Heart left ventricle (tissue), 13 donors: ENCODE data around the gene CD81.
A peak's percentile ranks its signal among the peaks of the same experiment; 100 is the strongest.

Source experiments
- POLR2A ChIP-seq, 2 donors: fragments of 450-650 bp; IDR thresholded peaks; one replicate each; pipeline ENCODE4 v1.6.1; 2017; ENCODE audit warnings: antibody characterized with exemption in 2 of 2, mild to moderate bottlenecking in 2 of 2, moderate library complexity in 2 of 2
- TF ChIP-seq, protein P1 (sequence below), 12 donors: fragments of 200-600 bp; sonication (generic) in 4 of 12; IDR thresholded peaks; one replicate each; pipeline versions ENCODE4 v1.5.0 to v1.8.0; 2018 to 2022; ENCODE audit warnings: antibody characterized with exemption in 12 of 12, mild to moderate bottlenecking in 5 of 12
- donor health status: ischemic (EF 13 %, LVEDD 7.1; RV severe dilation, severe dysfunction).
- donor health status: DM: no; HTN: yes; CAD: no.
- donor health status: DM: no; HTN: no; CAD: no.
- donor health status: ischemic (EF 25% LVEDD 6.9; RV normal size, moderate dysfunction).
- donor health status: ischemic (EF 25% LVEDD 5.7; RV mildly dilated, moderate dysfunction).
- donor health status: ischemic (EF 35%, LVEDD 5.7; RV mildly dilated, moderate dysfunction).
- donor health status: nonischemic (EF 11% LVEDD 7.7; RV severe dilation, severe dysfunction).
- donor health status: DM: yes; HTN: yes; CAD: no.
- donor health status: PGD.
- donor health status: ischemic (EF 29% LVEDD 5.4; RV normal size, mild dysfunction).
- donor health status: nonischemic (EF 23%, LVEDD 6.1; RV moderate dilation, normal function).

DNA sequence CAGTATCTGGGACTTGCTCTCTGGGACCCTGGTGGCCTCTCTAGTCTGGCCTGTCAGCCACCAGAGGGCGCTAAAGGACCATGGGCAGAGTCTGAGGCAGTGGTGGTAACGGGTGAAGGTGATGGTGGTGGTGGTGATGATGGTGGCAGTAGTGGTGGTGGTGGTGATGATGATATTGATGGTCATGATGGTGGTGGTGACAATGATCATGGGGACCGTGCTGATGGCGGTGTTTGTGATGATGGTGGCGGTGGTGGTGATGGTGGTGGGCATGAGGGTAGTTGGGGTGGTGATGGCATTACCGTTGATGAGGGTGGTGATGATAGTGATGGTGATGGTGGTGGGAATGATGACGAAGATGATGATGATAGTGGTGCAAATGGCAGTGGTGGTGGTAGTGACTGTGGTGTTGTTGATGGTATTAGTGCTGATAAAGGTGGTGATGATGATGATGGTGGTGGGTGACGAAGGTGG, 51.2 kb downstream of the CD81 start:
- TF ChIP-seq, protein P1, sequence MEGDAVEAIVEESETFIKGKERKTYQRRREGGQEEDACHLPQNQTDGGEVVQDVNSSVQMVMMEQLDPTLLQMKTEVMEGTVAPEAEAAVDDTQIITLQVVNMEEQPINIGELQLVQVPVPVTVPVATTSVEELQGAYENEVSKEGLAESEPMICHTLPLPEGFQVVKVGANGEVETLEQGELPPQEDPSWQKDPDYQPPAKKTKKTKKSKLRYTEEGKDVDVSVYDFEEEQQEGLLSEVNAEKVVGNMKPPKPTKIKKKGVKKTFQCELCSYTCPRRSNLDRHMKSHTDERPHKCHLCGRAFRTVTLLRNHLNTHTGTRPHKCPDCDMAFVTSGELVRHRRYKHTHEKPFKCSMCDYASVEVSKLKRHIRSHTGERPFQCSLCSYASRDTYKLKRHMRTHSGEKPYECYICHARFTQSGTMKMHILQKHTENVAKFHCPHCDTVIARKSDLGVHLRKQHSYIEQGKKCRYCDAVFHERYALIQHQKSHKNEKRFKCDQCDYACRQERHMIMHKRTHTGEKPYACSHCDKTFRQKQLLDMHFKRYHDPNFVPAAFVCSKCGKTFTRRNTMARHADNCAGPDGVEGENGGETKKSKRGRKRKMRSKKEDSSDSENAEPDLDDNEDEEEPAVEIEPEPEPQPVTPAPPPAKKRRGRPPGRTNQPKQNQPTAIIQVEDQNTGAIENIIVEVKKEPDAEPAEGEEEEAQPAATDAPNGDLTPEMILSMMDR (IDR thresholded peaks at IDR 0.05) = peak; percentile 71 to 87 (median 84)
- TF ChIP-seq POLR2A (IDR thresholded peaks at IDR 0.05) = no peak
